GM23338 (cell line): ENCODE data around the gene TTYH3. TPM values are rescaled to one million over a fixed set of nuclear protein-coding genes. Genes with fewer than 3 reads are reported as not detected.

Experiments
- ATAC-seq: fragments of 200-7000 bp; cut with Tn5 transposase; 3 replicates; pipeline ENCODE4 v1.9.1; 2020
- DNase-seq: peaks from one replicate; pipeline ENCODE4 v3.0.0-alpha.2; 2015; ENCODE audit warnings: low spot score
- H2AFZ ChIP-seq: fragments of 200-600 bp; sonication (generic); 2 replicates; pipeline ENCODE4 v1.8.0; 2016; ENCODE audit warnings: antibody characterized with exemption, mild to moderate bottlenecking, moderate library complexity
- H3F3A ChIP-seq: fragments of 200-600 bp; sonication (generic); replicated peaks from 2 replicates; pipeline ENCODE4 v1.8.0; 2017; ENCODE audit warnings: antibody characterized with exemption, mixed run types, low read depth
- H3K27ac ChIP-seq: fragments of 200-600 bp; sonication (generic); 2 replicates; pipeline ENCODE4 v1.6.1; 2016; ENCODE audit warnings: low read depth
- H3K27me3 ChIP-seq: fragments of 200-600 bp; sonication (generic); 2 replicates; pipeline ENCODE4 v1.8.0; 2016; ENCODE audit warnings: mild to moderate bottlenecking, mixed run types, moderate library complexity; ENCODE audit not compliant: insufficient read depth
- H3K36me3 ChIP-seq: fragments of 200-600 bp; sonication (generic); 2 replicates; pipeline ENCODE4 v1.8.0; 2016; ENCODE audit warnings: mild to moderate bottlenecking; ENCODE audit not compliant: insufficient read depth
- H3K4me1 ChIP-seq: fragments of 200-600 bp; sonication (generic); 2 replicates; pipeline ENCODE4 v1.8.0; 2016; ENCODE audit warnings: mild to moderate bottlenecking, moderate library complexity; ENCODE audit not compliant: insufficient read depth
- H3K4me2 ChIP-seq: fragments of 200-600 bp; sonication (generic); 2 replicates; pipeline ENCODE4 v1.7.1; 2017; ENCODE audit warnings: mixed run types
- H3K4me3 ChIP-seq: fragments of 200-600 bp; sonication (generic); 2 replicates; pipeline ENCODE4 v1.6.1; 2016; ENCODE audit warnings: mixed run types
- H3K79me2 ChIP-seq: fragments of 200-600 bp; sonication (generic); replicated peaks from 2 replicates; pipeline ENCODE4 v1.8.0; 2017; ENCODE audit warnings: mild to moderate bottlenecking; ENCODE audit not compliant: insufficient read depth
- H3K9me2 ChIP-seq: fragments of 200-600 bp; sonication (generic); 2 replicates; pipeline ENCODE4 v1.8.0; 2017; ENCODE audit not compliant: insufficient read depth
- H4K20me1 ChIP-seq: fragments of 200-600 bp; sonication (generic); replicated peaks from 2 replicates; pipeline ENCODE4 v1.8.0; 2017; ENCODE audit warnings: mild to moderate bottlenecking; ENCODE audit not compliant: insufficient read depth
- H3K27ac Mint-ChIP-seq: 2 replicates; pipeline ENCODE4 v1.8.0; 2020; ENCODE audit warnings: inconsistent platforms, mild to moderate bottlenecking, moderate library complexity, mixed read lengths
- H3K27me3 Mint-ChIP-seq: 3 replicates; pipeline ENCODE4 v1.8.0; 2022; ENCODE audit warnings: low read depth, mild to moderate bottlenecking, moderate library complexity, mixed read lengths, inconsistent platforms; ENCODE audit not compliant: insufficient read depth, poor library complexity
- H3K36me3 Mint-ChIP-seq: 3 replicates; pipeline ENCODE4 v1.8.0; 2021; ENCODE audit warnings: low read depth, mild to moderate bottlenecking, inconsistent platforms, moderate library complexity, mixed read lengths
- H3K4me1 Mint-ChIP-seq: 3 replicates; pipeline ENCODE4 v1.8.0; 2020; ENCODE audit warnings: mild to moderate bottlenecking, inconsistent platforms, mixed read lengths
- H3K4me3 Mint-ChIP-seq: 3 replicates; pipeline ENCODE4 v1.8.0; 2021; ENCODE audit warnings: moderate library complexity, mild to moderate bottlenecking, inconsistent platforms, mixed read lengths
- H3K9me3 Mint-ChIP-seq: 3 replicates; pipeline ENCODE4 v1.8.0; 2020; ENCODE audit warnings: moderate library complexity, mild to moderate bottlenecking, inconsistent platforms, mixed read lengths
- CREB1 ChIP-seq: fragments of 250-450 bp; sonication (Bioruptor Pico); IDR thresholded peaks from 2 replicates; pipeline ENCODE4 v1.5.0; 2020; ENCODE audit warnings: low read depth, mild to moderate bottlenecking, moderate library complexity
- CTCF ChIP-seq, 2 experiments: fragments of 200-600 bp in 1 of 2; sonication (generic) in 1 of 2; conservative IDR thresholded peaks; 2 replicates each; pipeline versions ENCODE4 v1.5.1 to v1.6.1; 2016 to 2017; ENCODE audit warnings: antibody characterized with exemption in 2 of 2, low read depth in 2 of 2, mild to moderate bottlenecking in 2 of 2, moderate library complexity in 1 of 2
- ETS1 ChIP-seq: IDR thresholded peaks from 2 replicates; pipeline ENCODE4 v1.6.1; 2016; ENCODE audit warnings: antibody characterized with exemption
- EZH2 ChIP-seq: fragments of 200-600 bp; sonication (generic); IDR thresholded peaks from one replicate; pipeline ENCODE4 v1.8.0; 2017; ENCODE audit warnings: antibody characterized with exemption, mild to moderate bottlenecking, low read depth; ENCODE audit not compliant: unreplicated experiment
- EZH2phosphoT487 ChIP-seq: fragments of 200-600 bp; sonication (generic); IDR thresholded peaks from one replicate; pipeline ENCODE4 v1.8.1; 2018; ENCODE audit warnings: antibody characterized with exemption; ENCODE audit not compliant: unreplicated experiment
- JUNB ChIP-seq: IDR thresholded peaks from one replicate; pipeline ENCODE4 v1.6.1; 2016; ENCODE audit warnings: antibody characterized with exemption; ENCODE audit not compliant: unreplicated experiment
- NANOG ChIP-seq: IDR thresholded peaks from 2 replicates; pipeline ENCODE4 v1.6.1; 2016; ENCODE audit warnings: antibody characterized with exemption, borderline replicate concordance
- POLR2AphosphoS5 ChIP-seq: IDR thresholded peaks from 2 replicates; pipeline ENCODE4 v1.6.1; 2016; ENCODE audit warnings: antibody characterized with exemption, low read depth
- REST ChIP-seq: IDR thresholded peaks from one replicate; pipeline ENCODE4 v1.6.1; 2018; ENCODE audit warnings: antibody characterized with exemption; ENCODE audit not compliant: unreplicated experiment
- STAT1 ChIP-seq: IDR thresholded peaks from one replicate; pipeline ENCODE4 v1.6.1; 2016; ENCODE audit warnings: antibody characterized with exemption; ENCODE audit not compliant: unreplicated experiment
- ZNF114 ChIP-seq: fragments of 250-450 bp; sonication (Bioruptor Pico); IDR thresholded peaks from 2 replicates; pipeline ENCODE4 v1.5.0; 2020; ENCODE audit warnings: mild to moderate bottlenecking, moderate library complexity
- ZNF331 ChIP-seq: fragments of 250-450 bp; sonication (Bioruptor Pico); IDR thresholded peaks from 2 replicates; pipeline ENCODE4 v1.5.0; 2020; ENCODE audit warnings: low read depth, mild to moderate bottlenecking, moderate library complexity
- ZNF462 ChIP-seq: fragments of 250-450 bp; sonication (Bioruptor Pico); IDR thresholded peaks from 2 replicates; pipeline ENCODE4 v1.5.0; 2020; ENCODE audit warnings: mild to moderate bottlenecking, moderate library complexity
- polyA plus RNA-seq: library from polyadenylated mRNA; unstranded; fragments of >200 nt; fragmentation: Nextera tagmentation; extraction: Ambion mirVana; gene quantifications from 2 replicates; pipeline ENCODE4 v1.2.1, GENCODE V29; 2016
- total RNA-seq: library from RNA; depleted of rRNA; stranded (reverse); fragments of >200 nt; shearing (Covaris generic); gene quantifications from 2 replicates; pipeline ENCODE4 v1.2.3, GENCODE V29; 2014

TTYH3 gene
- total and polyA plus RNA-seq, 2 experiments from 2014 or later: 59.6 to 126 TPM

GRCh38 chr7:2667843-2668242 is 36.1 kb downstream of the TTYH3 start:
- H3K27ac ChIP-seq: no peak overlapping the region
- no peak for ATAC-seq
- no peaks in the 10 kb centered on the region for H3K9me2 ChIP-seq
- no peak overlapping the region for H3K4me3 Mint-ChIP-seq
- H3K4me1 ChIP-seq: no peaks in the 10 kb centered on the region; the same call in 1 of the 2 replicates
- H3K4me1 Mint-ChIP-seq: peaks cover 9% of the 10 kb centered on the region
- H3K36me3 Mint-ChIP-seq: no peaks in the 10 kb centered on the region; the same call in 2 of the 3 replicates
- peaks cover 4% of the 10 kb centered on the region; the same call in 1 of the 3 replicates for H3K9me3 Mint-ChIP-seq
- TF ChIP-seq POLR2AphosphoS5 (no peak), EZH2 (no peak), REST (no peak), NANOG (no peak), ETS1 (no peak), ZNF114 (CRISPR knock-in tag) (no peak), EZH2phosphoT487 (no peak), CTCF (conservative IDR thresholded peaks at IDR 0.05; ENCODE audit: low read depth in 2 of 2) (no peak), ZNF331 (CRISPR knock-in tag) (no peak), CREB1 (CRISPR knock-in tag) (no peak), JUNB (no peak), STAT1 (no peak), ZNF462 (CRISPR knock-in tag) (no peak)
- H3K27me3 Mint-ChIP-seq: peaks cover 21% of the 10 kb centered on the region
- no peak for DNase-seq
- H3K27me3 ChIP-seq: no peaks in the 10 kb centered on the region
- no peaks in the 10 kb centered on the region for H3K79me2 ChIP-seq
- H3F3A ChIP-seq: no peaks in the 10 kb centered on the region
- H3K36me3 ChIP-seq: no peaks in the 10 kb centered on the region
- H3K27ac Mint-ChIP-seq: no peak overlapping the region
- H2AFZ ChIP-seq: no peak overlapping the region
- H4K20me1 ChIP-seq: no peaks in the 10 kb centered on the region
- no peak overlapping the region for H3K4me2 ChIP-seq
- no peak overlapping the region for H3K4me3 ChIP-seq
